NCI-H524 treated with DMSO at 0.1 percent for 48 hours (cell line): ENCODE measurements around the gene SAPCD2.
"Not testable (repeated sequence)": the region's sequence is repeated elsewhere in the genome, so short reads cannot be mapped to it uniquely, and the experiment has no call there.

Experiments used
- DNase-seq: peaks from one replicate; lab custom pipeline; 2025; lab: John Stamatoyannopoulos, UW

Gene SAPCD2

DNA sequence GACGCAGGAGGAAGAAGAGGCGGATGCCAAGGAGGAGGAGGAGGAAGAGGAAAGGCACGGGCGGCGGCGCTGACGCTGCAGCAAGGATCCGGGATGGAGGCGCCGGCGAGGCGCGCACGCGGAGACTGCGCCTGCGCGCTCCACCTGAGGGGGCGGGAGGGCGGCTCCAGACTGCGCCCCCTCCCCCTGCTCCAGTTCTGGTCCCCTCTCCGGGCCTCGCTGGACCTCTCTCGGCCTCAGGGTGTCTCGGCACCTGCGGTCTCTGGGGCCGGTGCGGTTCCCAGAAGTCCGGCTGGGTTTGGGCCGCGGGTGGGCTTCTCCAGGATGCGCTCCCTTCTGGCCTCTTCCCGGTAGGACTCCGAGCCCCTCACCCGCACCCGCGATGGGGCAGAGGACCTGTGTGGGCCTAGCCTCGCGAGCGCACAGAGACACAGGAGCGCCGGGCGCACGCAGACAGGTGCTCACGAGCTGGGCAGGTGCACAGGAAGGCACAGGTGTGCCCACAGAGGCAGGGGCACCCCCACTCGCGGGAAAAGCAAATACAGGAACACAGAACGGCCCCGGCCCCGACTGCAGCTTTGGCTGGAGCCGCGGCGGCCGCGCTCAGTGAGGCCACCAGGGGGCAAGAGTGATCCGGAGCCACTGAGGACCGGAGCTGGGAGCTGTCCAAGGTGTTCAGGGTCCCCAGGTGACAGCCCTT, 24.1 kb downstream of the SAPCD2 start, which contains the start of gene NPDC1:
Gene NPDC1 (minus strand): TSS at position 90 of the 700 bp plus-strand sequence. CDS start 188 bp downstream, outside the sequence.
- no peak for DNase-seq

DNA sequence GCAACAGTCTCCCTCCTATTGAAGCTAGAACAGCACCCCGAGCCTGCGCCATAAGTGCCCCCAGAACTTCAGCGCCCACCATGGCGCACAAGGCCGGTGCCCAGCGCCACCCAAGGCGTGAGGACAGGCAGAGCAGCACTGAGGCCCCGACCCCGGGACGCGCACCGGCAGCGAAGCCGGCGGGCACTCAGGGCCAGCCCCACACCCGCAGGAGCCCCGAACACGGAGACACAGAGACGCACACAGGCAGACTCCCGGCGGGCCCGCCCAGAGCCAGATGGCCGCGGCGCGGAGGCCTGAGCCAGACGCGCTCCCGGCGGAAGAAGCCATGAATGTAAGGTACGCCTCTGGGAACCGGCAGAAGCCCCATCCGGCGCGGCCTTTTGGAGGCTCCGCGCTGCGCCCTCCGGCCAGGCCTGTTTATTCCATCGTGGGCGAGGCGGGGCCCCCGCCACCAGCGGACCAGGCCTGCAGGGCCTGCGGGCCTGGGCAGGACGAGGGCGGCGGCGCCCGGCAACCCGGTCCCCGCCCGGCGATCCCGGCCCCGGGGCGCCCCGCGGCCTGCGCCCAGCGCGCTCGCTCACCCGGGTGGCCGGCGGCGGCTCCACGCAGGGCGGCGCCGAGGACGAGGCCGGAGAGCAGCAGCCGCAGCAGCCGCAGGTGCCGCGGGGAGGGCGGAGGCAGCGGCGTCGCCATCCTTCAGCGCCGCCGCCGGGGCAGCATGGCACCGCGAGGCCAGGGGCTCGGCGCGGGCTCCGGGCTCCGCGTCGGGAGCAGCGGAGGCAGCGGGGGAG, 24.9 kb downstream of the SAPCD2 start:
- DNase-seq = no peak

DNA sequence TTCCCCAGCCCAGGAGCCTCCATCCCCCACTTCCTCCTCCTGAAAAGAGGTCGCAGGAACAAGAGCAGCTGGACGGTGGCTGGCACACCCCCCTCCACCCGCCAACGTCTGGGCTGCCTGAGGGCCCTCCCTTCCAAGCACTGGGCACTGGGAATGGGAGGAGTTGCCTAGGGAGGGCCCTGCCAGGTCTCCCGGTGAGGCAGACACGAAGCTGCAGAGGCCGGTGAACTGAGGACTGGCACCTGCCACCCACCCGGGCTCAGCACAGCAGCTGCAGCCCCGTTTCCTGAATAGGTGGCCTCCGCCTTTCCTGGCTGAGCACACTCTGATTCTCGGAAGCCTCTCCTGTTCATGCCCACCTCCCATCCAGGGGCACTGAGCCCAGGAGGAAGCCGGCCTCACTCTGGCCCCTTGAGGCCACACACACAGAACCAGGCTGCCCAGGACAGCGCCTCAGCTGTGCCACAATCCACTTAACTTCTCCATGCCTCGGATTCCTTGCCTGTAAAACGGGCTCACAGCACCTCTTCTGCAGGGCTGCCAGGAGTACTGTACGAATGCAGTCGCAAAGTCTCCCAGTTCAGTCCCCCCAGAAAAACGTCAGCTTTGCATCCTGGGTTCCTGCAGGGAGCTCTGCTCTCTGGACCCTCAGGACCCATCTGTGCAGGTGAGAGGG, 25.7 kb downstream of the SAPCD2 start:
- DNase-seq = no peak

DNA sequence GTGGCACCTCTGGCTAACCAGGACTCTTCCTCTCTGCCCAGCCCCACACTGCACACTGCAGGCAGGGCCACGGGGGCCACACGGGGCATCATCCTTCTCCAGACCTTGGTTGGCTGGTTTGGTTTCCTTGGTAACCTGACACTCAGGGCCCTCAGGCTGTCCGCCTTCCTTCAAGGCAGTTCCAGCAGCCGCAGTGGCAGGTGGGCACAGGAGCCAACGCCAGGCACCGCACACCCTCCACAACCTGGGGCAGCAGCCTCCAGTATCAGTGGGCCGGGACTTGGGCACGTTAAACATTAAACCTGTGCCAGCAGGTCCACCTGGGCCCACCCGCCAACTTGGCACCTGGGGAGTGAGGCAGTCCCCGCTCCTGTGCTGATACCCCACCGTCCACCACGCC, 26.3 kb downstream of the SAPCD2 start:
- no peak for DNase-seq

DNA sequence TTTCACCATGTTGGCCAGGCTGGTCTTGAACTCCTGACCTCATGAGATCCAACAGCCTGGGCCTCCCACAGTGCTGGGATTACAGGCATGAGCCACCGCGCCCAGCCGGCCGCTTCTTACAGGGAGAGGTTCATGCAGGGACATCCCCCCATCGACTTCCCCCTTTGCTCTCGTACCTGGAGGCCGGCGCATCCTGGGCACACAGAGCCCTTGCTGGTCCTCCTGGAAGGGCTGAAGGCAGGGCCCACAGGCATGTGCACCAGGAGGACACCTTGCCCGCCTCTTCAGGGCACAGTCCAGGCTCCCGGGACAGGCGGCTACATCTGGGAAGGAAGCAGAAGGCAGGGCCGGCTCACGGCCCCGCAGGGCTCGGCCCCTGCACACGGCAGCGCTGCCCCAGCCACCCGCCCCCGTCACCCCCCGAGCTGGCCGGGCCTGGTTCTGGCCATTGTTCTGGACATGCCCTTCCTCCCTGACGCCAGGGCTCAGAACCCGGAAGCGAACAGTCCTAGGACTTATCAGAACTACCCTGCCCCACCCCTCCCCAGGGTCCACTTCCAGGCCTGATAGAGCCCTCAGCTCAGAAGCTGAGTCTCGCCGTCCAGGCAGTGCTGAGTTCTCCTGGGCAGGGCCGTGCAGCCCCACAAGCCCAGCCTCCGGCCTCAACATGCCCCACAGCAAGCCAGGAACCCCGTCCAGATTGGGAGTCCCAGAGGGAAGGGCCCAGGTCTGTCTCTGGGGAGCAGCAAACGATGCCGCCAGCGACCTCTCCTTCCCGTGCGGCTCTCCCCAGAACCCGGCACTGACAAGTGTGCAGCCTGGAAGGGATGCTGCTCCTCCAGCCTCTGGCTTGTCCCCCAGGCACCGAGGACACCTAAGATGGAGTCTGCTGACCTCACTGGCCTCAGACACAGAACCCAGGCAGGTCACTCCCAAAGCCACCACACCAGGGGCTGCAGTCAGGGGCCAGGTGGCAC, 27.3 kb downstream of the SAPCD2 start:
- DNase-seq = no peak

DNA sequence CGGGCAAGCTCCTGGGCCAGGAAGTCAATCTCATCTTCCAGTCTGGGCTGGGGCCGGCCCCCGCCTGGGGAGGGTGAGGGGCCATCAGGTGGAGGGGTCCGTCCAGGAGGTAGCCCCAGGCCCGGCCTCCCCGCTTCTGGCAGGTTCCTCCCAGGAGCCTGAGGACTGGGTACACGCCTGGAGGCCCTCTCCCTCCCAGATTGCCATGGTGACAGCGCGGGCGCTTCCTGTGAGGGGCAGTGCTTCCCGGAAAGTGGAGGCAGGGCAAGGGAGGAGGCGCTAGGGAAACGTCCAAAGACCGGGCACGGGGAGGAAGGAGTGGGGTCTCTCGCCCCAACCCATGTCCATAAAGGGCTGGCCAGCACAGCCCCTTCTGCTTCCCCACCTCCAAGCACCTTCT, 29.2 kb downstream of the SAPCD2 start:
- no peak for DNase-seq

DNA sequence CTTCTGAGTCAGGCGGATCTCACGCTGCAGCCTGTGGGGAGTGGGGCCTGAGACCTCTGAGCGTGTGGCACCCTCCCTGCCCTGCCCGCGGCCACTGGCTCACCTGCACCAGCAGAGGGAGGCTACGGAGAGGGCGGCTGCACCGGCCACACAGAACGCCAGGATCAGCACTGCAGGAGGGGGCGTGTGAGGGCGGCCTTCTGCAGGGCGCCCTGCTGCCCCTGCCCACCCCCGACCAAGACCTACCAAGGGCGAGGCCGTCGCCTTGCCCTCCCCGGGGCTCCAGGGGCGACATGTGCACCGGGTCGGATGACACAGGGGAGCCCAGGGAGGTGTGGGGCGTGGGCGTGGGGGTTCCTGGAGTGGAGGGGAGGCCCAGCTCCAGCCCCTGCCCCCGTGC, 29.8 kb downstream of the SAPCD2 start:
- no peak for DNase-seq

DNA sequence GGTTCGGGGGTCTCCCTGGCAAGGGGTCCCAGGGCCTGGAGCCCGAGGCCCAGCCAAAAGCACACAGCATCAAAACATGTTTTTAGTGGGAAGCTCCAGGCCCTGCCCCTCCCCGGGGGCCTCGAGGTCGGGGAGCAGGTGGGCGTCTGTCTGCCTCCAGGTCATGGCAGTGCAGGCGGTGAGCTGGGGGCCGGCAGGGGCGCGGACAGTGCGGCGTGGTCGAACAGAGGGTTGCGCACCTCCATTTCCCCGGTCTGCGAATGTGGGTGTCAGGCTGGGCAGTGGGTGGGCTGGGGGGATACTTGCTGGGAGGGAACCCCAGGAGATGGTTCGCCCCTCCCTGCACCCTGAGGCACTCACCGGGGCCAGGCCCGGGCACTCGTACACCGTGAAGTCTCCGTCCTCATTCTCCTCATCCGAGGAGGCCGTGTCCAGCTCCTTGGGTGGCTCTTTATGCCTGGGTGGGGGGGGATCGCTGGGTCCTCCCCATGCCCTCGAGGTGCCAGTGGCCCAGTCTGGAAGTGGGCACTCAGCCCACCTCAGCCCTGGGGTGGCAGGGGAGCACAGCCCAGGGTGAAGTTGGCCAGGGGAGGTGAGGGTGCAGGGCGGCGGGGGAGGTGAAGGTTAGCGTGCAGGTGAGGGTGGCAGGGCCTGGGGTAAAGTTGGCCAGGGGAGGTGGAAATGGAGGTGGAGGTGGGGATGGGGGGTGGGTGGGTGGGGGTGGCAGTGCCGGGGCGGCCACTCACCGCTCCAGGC, 30.6 kb downstream of the SAPCD2 start:
- no peak for DNase-seq

DNA sequence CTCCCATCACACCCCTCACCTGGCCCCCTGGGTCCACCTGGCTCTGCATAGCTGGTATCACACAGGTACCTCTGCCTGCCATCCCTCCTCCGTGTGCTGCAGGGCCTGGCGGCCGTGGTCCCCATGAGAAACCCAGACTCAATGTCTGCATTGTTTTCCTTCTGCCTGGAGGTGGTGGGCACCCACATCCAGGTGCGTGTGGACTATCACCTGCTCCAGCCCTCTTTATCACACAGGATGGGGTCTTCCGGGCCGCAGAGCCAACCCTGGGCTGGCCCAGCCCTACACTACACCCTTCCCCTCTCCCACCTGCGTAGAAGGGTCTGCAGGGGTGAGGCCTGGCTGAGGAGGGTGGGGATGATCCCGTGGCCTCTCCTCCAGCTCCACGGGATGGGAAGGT, 31.4 kb downstream of the SAPCD2 start:
- no peak for DNase-seq

DNA sequence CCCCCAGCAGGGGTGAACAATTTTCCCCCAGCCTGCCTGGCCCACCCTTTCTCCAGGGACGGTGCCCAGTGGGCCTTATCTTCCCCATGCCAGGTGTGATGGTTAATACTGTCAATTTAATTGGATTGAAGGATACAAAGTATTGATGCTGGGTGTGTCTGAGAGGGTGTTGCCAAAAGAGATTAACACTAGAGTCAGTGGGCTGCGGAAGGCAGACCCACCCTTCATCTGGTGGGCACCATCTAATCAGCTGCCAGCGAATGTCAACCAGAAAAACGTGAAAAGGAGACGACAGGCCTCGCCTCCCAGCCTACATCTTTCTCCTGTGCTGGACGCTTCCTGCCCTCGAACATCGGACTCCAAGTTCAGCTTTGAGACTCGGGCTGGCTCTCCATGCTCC, 32.9 kb downstream of the SAPCD2 start:
- no peak for DNase-seq

DNA sequence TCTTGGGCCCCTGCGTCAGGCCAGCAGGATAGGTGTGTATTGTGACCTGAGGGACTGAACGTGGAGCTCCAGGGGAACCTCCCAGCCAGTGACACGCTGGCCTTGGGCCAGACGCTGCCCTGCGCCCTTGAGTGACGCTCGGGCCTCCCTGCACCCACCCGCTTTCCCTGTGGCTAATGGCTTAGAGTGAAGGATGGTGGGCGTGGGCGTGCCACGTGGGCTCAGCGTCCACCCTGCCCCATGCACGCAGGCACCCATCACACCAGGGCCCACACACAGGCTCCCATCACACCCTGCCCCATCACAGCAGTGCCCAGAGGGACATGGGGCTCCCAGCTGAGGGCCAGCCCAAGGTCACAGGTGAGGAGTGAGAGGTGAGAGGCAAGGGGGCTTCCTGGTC, 33.3 kb downstream of the SAPCD2 start:
- no peak for DNase-seq

DNA sequence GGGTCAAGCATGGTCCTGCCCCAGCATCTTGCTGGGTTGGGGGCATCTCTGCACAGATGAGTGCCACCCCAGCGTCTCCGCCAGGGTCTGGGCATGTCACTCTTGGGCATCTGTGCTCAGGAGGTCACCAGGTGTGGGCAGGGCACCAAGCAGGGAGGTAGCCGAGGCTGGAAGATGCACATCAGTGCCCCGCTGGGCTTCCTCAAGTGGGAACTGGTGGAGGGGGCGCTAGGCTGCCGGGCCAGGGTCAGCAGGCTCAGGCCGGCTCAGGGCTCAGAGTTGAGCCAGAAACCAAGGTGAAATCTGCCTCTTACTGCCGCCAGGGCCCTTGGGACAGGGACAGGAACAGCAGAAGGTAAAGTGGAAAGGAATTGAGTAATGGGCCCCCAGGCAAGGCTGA, 34.4 kb downstream of the SAPCD2 start:
- no peak for DNase-seq

DNA sequence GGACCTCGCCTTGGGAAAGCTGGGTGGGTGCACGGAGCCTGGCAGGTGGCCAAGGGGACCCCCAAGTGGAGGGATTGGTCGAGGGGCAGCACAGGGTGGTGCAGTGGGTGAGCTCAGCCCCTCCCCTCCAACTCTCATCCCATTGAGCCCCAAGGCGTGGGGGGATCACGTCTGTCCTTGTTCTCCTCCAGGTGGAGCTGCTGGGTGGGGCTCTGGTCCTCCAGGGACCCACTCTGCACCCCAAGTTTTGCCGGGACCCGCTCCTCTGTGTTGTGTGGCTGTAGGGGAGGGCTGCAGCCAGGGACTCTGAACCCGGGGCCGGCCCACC, 34.9 kb downstream of the SAPCD2 start:
- DNase-seq = no peak

DNA sequence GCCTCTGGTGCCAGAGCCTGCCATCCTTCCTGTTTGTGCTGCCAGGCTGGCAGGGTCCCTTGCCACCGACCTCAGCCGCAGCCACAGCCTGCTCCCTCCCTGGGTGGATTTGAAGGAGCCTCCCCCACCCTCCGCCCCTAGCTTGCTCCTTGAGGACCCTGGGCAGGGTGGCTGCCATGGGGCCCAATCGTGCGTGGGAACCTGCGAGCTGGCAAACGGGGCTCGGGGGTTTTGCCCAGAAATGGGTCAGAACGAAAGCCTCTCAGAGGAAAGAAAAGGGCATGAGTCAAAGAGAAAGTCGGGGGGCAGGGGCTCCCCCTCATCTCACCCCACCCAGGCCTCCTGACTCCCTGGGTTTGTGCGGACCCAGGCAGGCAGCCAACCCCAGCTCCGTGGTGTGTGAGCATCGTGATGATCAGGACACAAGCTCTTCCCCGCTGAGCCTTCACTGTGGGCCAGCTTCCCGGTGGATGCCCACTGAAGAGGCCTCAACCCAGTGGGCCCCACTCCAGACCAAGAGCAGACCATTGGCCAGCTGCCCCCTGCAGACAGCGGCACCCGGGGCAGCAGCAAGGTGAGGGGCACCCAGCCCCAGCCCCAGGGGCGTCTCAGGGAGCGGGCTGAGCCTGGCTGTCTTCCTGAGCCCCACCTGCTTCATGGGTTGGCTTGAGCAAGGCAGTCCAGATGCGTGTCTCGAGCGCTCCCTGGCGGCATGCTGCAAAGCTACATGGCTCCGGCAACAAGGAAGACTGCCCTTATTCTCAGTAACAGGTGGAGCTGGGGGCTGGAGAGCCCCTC, 35.4 kb downstream of the SAPCD2 start:
- DNase-seq = peak; percentile 46

DNA sequence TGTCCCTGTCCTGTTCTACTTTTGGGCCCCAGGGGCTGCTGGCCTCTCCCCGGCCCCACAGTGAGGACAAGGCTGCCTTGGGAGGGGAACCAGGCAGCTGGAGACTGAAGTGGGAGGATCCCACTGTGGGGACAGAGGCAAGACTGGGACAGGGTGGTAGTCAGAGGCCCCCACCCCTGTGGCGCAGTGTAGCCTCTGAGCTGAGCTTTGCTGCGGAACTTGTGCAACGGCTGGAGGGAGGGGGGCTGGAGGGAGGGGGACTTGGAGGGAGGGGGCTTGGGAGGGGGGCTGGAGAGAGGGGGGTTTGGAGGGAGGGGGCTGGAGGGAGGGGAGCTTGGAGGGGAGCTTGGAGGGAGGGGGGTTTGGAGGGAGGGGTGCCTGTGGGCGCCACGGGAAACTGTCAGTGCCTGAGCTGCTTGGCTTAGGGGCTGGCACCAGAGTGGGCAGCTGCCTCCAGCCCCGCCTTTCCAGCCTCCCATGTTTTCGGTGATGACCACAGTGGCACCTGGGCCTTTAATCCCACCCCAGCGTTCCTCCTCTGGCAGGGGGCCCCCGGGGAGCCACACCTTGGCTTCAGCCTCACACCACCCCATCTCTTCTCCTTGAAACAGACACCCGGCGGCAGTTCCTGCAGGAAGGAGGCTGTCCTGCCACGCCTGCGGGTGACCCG, 36.2 kb downstream of the SAPCD2 start:
- DNase-seq = no peak

DNA sequence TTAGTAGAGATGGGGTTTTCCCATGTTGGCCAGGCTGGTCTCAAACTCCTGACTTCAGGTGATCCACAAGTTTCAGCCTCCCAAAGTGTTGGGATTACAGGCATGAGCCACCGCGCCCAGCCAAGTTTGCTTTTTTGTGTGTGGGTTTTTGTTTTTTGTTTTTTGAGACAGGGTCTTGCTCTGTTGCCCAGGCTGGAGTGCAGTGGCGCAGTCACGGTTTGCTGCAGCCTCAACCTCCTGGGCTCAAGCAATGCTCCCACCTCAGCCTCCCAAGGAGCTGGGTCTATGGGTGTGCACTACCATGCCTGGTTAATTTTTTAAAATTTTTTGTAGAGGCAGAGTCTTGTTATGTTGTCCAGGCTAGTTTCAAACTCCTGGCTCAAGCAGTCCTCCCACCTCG, 36.9 kb downstream of the SAPCD2 start:
- not testable (repeated sequence) for DNase-seq

DNA sequence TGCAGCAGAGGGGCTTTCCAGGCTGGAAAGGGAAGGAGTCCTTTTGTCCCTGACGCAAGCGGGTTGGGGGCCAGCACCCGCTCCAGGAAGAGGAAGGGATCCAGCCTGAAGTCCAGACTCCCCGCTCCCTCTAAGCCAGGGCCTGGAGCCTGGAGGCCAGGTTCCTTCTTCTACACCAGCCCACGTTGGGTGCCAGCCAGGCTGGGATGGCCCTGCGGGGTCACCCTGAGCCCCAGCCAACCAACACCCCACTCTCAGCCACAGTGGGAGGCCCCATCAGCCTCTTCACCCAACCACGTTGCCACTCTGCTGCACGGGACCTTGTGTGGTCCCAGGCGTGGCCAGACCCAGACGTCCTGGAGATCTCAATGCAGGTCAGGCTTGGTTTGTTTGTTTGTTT, 37.5 kb downstream of the SAPCD2 start:
- no peak for DNase-seq

DNA sequence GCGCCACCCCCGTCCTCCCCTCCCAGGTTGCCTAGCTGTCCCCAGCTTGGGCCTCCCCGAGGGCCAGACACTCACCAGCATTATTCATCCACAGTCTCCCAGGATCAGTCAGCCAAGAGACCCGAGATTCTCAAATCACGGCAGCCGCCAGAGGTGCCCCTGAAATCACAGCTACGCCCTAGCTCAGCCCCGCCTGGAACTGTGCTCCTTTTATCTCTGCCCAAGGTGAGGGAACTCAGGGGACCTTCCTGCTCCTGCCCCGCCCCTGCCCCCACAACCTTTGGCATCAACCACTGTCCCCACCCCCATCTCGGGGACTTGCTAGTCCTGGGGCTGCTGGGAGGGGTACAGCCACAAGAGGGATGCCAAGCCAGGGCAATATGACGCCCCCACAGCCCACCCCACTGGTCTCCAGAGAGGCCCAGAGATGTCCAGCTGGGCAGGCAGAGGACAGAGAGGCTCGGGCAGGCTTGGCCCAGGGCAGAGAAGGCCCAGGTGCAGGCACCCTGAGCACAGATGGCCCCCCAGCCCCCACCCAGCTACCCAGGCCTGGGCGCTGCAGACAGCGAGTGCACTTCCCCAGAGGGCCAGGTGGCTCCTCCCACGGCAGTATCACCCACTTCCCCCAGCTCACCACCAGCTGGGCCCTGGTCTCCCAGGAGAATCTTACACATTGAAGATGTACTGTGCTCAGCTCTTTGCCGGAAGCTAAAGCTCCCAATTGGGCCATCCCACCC, 38.3 kb downstream of the SAPCD2 start, which contains the start of gene FUT7:
Gene FUT7 (minus strand): TSS at position 185 of the 737 bp plus-strand sequence. CDS start 97 bp downstream, at position 88.
- DNase-seq = peak; percentile 39
